Measurements from ENCODE around the gene MTUS2. TPM values are rescaled to one million over a fixed set of nuclear protein-coding genes. Genes with fewer than 3 reads are reported as not detected.

The MTUS2 gene
- total RNA-seq, 2 donors from 2014 or later: not detected

- no peak for ATAC-seq
- H3K27ac Mint-ChIP-seq: no peak overlapping the region
- DNase-seq (ENCODE audit: low spot score in 2 of 2): no peak
- H3K9me3 Mint-ChIP-seq: no peaks in the 10 kb centered on the region
- peaks cover 31 to 33% of the 10 kb centered on the region in 2 donors for H3K36me3 Mint-ChIP-seq
Measured at GRCh38 chr13:29550430-29550988, 730.4 kb downstream of the MTUS2 start.

- Mint-ChIP-seq H3K27ac (peak overlapping the region in 1 of 2 donors; percentile 66), H3K9me3 (no peaks in the 10 kb centered on the region), H3K36me3 (peaks cover 27 to 33% of the 10 kb centered on the region in 2 donors)
- DNase-seq (ENCODE audit: low spot score in 2 of 2) (no peak), ATAC-seq (no peak)
Measured at GRCh38 chr13:29551214-29551613, 731.1 kb downstream of the MTUS2 start.

Other genes starting within 250 kb of the MTUS2 start
- gene POMP, start 161.2 kb upstream of the MTUS2 start, total RNA-seq: 100 to 1,000 TPM; 101 to 110 TPM
- 1 to 10 TPM; 2.1 to 2.9 TPM for gene SLC46A3, start 101.4 kb upstream of the MTUS2 start, total RNA-seq